PC-3 (cell line): ENCODE measurements around the gene PHPT1. TPM values are rescaled to one million over a fixed set of nuclear protein-coding genes. Genes with fewer than 3 reads are reported as not detected.

Experiments
- ATAC-seq: fragments of 200-7000 bp; cut with Tn5 transposase; 2 replicates; pipeline ENCODE4 v1.9.1; 2020; ENCODE audit warnings: mild to moderate bottlenecking, moderate library complexity
- BruUV-seq: library from RNA; stranded (reverse); fragments of 400-500 nt; replicated peaks from 2 replicates; lab custom pipeline; 2021; lab: Mats Ljungman, UMichigan
- CTCF ChIA-PET: fragments of 300-600 bp; sonication (Branson Sonifier 250); formaldehyde crosslinking; loops from one replicate; lab custom pipeline; 2022; ENCODE audit warnings: antibody characterized with exemption; lab: Charles Lee
- POLR2A ChIA-PET: fragments of 300-600 bp; sonication (Branson Sonifier 250); formaldehyde crosslinking; loops from one replicate; lab custom pipeline; 2022; ENCODE audit warnings: antibody characterized with exemption; ENCODE audit not compliant: unreplicated experiment; lab: Charles Lee
- DNase-seq: peaks from one replicate; pipeline ENCODE4 v3.0.0-alpha.2; 2015
- H2AFZ ChIP-seq: fragments of 300-600 bp; sonication (generic); 2 replicates; pipeline ENCODE4 v1.6.0; 2016; ENCODE audit warnings: antibody characterized with exemption, low read length
- H3F3A ChIP-seq: fragments of 300-600 bp; sonication (generic); one replicate; pipeline ENCODE4 v1.6.0; 2017; ENCODE audit warnings: antibody characterized with exemption, low read length, control low read depth, mild to moderate bottlenecking; ENCODE audit not compliant: unreplicated experiment
- H3K27ac ChIP-seq: fragments of 300-600 bp; sonication (generic); 2 replicates; pipeline ENCODE4 v1.5.1; 2016; ENCODE audit warnings: mild to moderate bottlenecking, low read length
- H3K27me3 ChIP-seq: fragments of 300-600 bp; sonication (generic); 2 replicates; pipeline ENCODE4 v1.6.1; 2016; ENCODE audit warnings: low read length, mixed read lengths
- H3K36me3 ChIP-seq: fragments of 300-600 bp; sonication (generic); 2 replicates; pipeline ENCODE4 v1.6.1; 2016; ENCODE audit warnings: low read depth, mixed run types, low read length, mixed read lengths
- H3K4me1 ChIP-seq: fragments of 300-600 bp; sonication (generic); 2 replicates; pipeline ENCODE4 v1.5.1; 2016; ENCODE audit warnings: low read length; ENCODE audit not compliant: insufficient read depth
- H3K4me2 ChIP-seq: fragments of 300-600 bp; sonication (generic); 2 replicates; pipeline ENCODE4 v1.6.0; 2016; ENCODE audit warnings: low read length
- H3K4me3 ChIP-seq: fragments of 300-600 bp; sonication (generic); 2 replicates; pipeline ENCODE4 v1.5.1; 2016; ENCODE audit warnings: mild to moderate bottlenecking, low read length, mixed read lengths
- H3K79me2 ChIP-seq: fragments of 300-600 bp; sonication (generic); 2 replicates; pipeline ENCODE4 v1.6.1; 2017; ENCODE audit warnings: low read length, mixed read lengths
- H3K9ac ChIP-seq: fragments of 300-600 bp; sonication (generic); 2 replicates; pipeline ENCODE4 v1.6.0; 2016; ENCODE audit warnings: mild to moderate bottlenecking, low read length
- H3K9me2 ChIP-seq: fragments of 300-600 bp; sonication (generic); replicated peaks from 2 replicates; pipeline ENCODE4 v1.6.1; 2016; ENCODE audit warnings: mixed run types, low read length, mixed read lengths
- H3K9me3 ChIP-seq: fragments of 300-600 bp; sonication (generic); 2 replicates; pipeline ENCODE4 v1.6.1; 2016; ENCODE audit warnings: low read length, mixed read lengths
- H4K20me1 ChIP-seq: fragments of 300-600 bp; sonication (generic); 2 replicates; pipeline ENCODE4 v1.6.1; 2016; ENCODE audit warnings: low read length, mixed read lengths
- CTCF ChIP-seq: fragments of 300-600 bp; sonication (generic); conservative IDR thresholded peaks from 2 replicates; pipeline ENCODE4 v1.5.1; 2017; ENCODE audit warnings: antibody characterized with exemption, low read depth, mild to moderate bottlenecking, low read length
- EZH2 ChIP-seq: fragments of 300-600 bp; sonication (generic); IDR thresholded peaks from one replicate; pipeline ENCODE4 v1.6.1; 2017; ENCODE audit warnings: antibody characterized with exemption, mild to moderate bottlenecking, low read length; ENCODE audit not compliant: unreplicated experiment
- EZH2phosphoT487 ChIP-seq: fragments of 300-600 bp; sonication (generic); IDR thresholded peaks from 2 replicates; pipeline ENCODE4 v1.6.1; 2018; ENCODE audit warnings: mild to moderate bottlenecking, antibody characterized with exemption, low read length, borderline replicate concordance
- intact Hi-C: fragments of 100-400 bp; cut with micrococcal nuclease; formaldehyde crosslinking; loops from 2 replicates; pipeline ENCODE4 v1.9.0; 2023
- total RNA-seq: library from RNA; depleted of rRNA; stranded (reverse); fragments of >200 nt; gene quantifications from 2 replicates; pipeline ENCODE4 v1.2.3, GENCODE V29; 2014

Gene PHPT1
- total RNA-seq, 1 experiment from 2014 or later = 111 TPM

- Histone ChIP-seq H3F3A (no peaks in the 10 kb centered on the region), H4K20me1 (peaks cover 4% of the 10 kb centered on the region; the same call in 1 of the 2 replicates), H3K36me3 (peaks cover 15% of the 10 kb centered on the region), H3K27ac (no peak overlapping the region), H3K9me3 (no peaks in the 10 kb centered on the region), H3K4me3 (no peak overlapping the region), H3K4me1 (0 out of 2 replicates have a peak, but pooled peaks cover 5% of the 10 kb centered on the region), H3K9ac (no peak overlapping the region), H2AFZ (no peak overlapping the region), H3K9me2 (no peaks in the 10 kb centered on the region), H3K27me3 (no peaks in the 10 kb centered on the region), H3K4me2 (no peak overlapping the region), H3K79me2 (peaks cover 27% of the 10 kb centered on the region)
- TF ChIP-seq CTCF (no peak), EZH2 (no peak), EZH2phosphoT487 (no peak)
- ChIA-PET POLR2A (interaction anchor here (0.7 kb wide), 1 partner anchor 1963 kb away, joined by 3 read pairs; no protein-coding TSS in a partner anchor), CTCF (no interaction called here)
- ATAC-seq (no peak), DNase-seq (no peak)
- intact Hi-C loops = no loop called here
- BruUV-seq = no TSS peak
These were observed 12.0 kb downstream of the PHPT1 start for GRCh38 chr9:136860933-136861873.

DNA sequence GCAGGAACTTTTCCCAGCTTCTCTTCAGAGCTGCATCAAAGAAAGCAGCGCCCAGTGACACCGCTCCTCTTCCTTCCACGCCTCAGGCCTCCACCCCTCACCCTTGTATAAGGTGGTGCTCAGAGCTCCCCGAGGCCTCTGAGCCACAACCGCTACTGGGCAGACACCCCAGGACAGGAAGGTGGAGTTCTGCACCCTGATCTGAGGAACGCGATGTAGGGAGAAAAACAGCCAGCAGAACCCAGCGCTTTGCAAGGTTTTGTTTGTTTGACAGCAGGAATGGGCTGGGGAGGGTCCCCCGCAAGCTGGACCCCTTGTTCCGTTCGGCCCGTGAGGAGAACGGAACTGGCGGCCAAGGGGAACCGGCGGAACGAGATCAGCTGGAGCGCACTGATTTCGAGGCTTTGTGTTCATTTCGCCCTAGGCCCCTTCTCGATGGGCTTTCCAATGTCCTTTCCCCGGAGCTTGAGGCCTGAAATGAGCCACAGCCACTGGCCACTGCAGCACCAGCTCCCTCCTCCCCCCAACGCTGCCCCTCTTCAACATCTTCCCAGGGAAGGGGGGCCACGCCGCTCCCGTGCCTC, 12.8 kb downstream of the PHPT1 start:
- BruUV-seq = no TSS peak
- CTCF ChIA-PET = no interaction called here
- DNase-seq = no peak

More for the DNA sequence above, 12.8 kb downstream of the PHPT1 start:
- Histone ChIP-seq H3F3A (no peaks in the 10 kb centered on the region), H3K4me1 (0 out of 2 replicates have a peak, but pooled peaks cover 5% of the 10 kb centered on the region), H3K27me3 (no peaks in the 10 kb centered on the region), H3K4me3 (no peak overlapping the region), H3K27ac (no peak overlapping the region), H2AFZ (no peak overlapping the region), H3K9me2 (no peaks in the 10 kb centered on the region), H3K4me2 (no peak overlapping the region), H3K9ac (no peak overlapping the region), H3K79me2 (peaks cover 27% of the 10 kb centered on the region), H3K9me3 (no peaks in the 10 kb centered on the region), H3K36me3 (peaks cover 15% of the 10 kb centered on the region), H4K20me1 (peaks cover 4% of the 10 kb centered on the region; the same call in 1 of the 2 replicates)
- no peak for ATAC-seq
- POLR2A ChIA-PET = interaction anchor here (0.7 kb wide), 1 partner anchor 1964 kb away, joined by 3 read pairs; no protein-coding TSS in a partner anchor
- intact Hi-C loops = no loop called here
- TF ChIP-seq EZH2phosphoT487 (no peak), EZH2 (no peak), CTCF (no peak)
